SKM-1 (cell line): Measurements from ENCODE around the gene CHST4.
"Not testable (repeated sequence)": the region's sequence is repeated elsewhere in the genome, so short reads cannot be mapped to it uniquely, and the experiment has no call there.

Experiments used
- DNase-seq: peaks from one replicate; lab custom pipeline; 2025; ENCODE audit not compliant: unreplicated experiment; lab: John Stamatoyannopoulos, UW

The CHST4 gene

DNA sequence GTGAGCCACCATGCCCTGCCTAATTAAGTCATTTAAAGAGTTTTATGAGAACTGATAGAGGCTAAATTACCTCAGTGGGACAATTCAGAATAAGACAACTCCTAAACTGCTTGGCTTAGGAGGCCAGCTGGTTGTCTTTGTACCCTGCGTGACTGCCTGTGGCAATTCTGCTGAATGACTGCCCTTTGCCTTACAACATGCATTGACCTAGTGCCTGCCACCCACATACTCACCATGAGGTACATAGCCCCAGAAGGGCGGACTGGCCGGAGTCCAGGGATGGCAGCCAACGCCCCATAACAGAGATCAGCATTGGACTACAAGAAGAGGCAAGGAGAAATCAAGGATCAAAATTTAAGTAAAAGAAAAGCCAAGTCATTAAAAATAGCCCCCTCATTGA, 43.4 kb downstream of the CHST4 start:
- DNase-seq, result no peak

DNA sequence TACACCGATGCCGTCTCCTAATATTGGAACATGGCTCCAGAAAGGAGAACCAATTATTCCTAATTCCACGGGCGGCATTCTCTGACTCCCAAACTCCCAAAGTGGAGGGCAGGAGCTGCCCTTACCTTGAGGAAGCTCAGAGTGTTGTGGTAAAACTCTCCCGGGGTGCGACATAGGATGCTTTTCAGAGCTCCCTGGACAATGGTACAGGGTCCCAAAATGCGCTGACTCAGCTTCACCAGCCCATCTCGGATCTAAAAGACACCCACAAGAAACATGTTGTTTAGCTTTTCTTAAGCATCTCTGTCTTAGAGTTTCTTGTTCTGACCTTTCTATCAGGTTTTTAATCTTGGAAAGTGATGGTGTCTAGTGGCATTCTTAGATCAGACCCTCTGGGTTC, 43.9 kb downstream of the CHST4 start:
- DNase-seq, result no peak

DNA sequence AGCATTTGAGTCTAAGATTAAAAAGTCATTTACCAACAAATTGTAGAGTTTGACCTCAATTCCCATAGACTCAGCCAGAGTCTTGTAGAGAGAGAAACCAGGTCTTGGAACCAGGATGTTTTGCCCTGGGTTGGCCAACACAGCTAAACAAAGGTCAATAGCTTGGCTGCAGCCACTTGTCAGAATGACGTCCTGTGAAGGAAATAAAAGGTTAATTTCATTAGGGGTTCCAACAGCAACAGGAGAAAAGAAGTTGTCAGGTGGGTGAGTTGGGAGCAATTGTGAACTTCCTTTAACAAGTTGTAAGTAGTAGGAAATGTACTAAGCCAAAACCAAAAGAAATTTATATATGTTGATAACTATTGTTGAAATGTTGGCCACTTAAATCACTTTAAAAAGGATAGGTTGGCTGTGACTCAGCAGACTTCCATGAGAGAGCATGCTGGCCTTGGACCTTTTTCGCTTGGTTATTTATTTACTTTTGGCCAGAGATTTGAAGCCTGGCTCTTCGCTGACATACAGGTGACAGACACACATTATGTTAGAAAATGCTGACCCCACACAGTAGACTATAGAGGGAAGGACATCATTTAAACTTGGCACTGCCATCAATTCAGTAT, 46.4 kb downstream of the CHST4 start:
- no peak for DNase-seq

DNA sequence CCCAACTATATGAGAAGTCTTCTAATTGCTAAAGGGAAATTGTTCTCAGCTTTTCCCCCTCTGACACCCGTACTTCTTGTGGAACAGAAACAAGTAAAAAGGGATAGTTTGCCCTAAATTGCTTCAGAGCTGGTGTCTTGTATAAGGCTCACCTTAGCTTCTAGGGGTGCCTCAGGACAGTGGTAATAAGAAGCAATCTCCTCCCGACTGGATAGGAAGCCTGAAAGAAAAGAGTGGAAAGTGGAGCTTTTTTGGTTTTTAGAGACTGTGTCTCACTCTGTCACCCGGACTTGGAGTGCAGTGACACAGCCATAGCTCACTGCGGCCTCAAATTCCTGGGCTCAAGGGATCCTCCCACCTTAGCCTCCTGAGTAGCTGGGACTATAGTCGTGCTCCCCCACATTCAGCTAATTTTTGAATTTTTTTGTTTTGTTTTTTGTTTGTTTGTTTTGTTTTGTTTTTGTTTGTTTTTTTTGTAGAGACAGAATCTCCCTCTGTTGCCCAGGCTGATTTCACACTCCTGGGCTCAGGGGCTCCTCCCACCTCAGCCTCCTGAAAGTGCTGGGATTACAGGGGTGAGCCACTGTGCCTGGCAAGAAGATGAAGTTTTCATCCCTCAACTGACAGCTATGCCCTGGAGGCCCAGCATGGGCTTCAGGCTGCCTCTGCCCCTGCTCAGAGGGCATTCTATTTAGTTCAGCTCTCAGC, 47.3 kb downstream of the CHST4 start:
- no peak for DNase-seq

DNA sequence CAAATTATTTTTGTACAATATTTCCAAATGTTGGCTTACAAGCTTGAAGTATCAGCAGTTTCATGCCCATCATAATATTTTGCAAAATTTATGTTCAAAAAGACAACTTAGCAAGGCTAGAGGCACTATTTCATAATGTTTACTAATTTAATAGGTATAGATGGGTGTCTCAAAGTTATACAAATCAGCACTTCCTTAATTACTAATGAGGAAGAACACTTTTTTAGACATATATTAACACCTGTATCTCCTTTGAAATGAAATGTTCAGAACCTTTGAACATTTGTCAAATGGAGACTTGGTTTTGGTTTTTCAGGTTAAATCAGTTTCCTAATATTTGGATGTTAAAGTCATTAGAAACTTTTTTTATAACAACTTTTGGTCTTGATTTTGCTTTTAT, 48.5 kb downstream of the CHST4 start:
- DNase-seq, result no peak

DNA sequence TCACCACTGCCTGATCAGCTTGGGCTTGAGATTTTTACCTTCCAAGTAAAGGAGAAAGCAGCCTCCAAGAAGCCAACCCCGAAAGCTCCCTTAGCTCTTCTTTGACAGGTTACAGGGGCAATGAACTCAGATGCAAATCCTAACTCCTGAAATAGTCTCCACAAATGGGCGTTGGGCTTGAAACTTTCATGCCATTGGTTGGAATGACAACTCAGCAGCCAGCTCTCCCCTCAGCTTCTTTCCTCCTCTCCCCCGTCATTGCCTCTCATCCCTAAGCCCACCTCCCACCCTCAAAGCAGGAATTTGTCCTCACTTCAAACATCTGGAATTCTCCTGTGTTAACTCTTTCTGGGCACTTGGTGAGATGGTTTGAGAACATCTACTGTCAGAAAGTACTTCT, 50.7 kb downstream of the CHST4 start, which contains the start of gene TAT:
Gene TAT (minus strand): TSS at position 122 of the 400 bp plus-strand sequence. CDS start 677 bp downstream, outside the sequence.
- no peak for DNase-seq

DNA sequence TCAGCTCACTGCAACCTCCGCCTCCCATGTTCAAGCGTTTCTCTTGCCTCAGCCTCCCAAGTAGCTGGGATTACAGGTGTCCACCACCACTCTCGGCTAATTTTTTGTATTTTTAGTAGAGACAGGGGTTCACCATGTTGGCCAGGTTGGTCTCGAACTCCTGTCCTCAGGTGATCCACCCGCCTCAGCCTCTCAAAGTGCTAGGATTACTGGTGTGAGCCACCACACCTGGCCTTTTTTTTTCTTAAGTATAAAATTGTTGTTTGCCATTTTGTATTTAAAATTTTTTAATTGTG, 56.3 kb downstream of the CHST4 start:
- DNase-seq, result not testable (repeated sequence)

DNA sequence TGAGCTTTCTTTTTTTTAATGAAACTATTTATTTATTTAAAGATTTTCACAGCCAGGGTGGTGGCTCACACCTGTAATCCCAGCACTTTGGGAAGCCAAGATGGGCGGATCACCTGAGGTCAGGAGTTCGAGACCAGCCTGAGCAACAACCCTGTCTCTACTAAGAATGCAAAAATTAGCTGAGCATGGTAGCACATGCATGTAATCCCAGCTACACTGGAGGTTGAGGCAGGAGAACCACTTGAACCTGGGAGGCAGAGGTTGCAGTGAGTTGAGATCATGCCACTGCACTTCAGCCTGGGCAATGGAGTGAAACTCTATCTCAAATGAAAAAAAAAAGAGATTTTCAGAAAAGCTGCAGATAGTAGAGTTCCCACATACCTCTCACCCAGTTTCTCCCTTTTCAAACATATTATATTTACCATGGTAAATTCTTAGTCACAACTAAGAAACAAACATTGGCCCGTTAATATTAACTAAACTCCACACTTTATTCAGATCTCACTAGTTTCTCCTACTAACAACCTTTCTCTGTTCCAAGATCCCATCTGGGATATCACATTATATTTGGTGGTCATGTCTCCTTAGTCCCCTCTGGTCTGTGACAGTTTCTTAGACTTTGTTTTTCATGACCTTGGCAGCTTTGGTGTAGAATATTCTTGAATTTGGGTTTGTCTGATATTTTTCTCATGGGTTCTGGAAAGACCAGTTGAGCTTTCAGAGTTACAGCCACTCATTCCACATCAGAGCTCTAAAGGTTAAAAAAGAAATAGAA, 58.5 kb downstream of the CHST4 start:
- no peak for DNase-seq

DNA sequence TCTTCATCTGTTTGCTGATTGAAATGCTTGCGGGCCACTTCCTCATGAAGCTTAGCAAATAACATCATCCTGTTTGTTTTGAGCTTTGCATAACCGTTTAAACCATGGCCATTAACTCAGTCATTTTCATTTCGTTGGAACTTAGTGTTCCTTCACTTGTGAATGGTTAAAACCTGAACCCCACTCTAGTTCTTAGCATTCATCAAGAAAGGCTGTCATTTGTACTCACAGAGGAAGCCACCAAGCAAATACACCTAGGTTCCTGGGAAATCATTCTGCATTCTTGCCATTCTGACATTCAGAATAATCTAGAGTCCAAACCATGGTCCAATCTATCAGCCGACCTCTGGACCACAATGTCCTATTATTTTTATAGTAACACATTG, 59.1 kb downstream of the CHST4 start:
- no peak for DNase-seq
